Thymus (tissue), 11 donors: ENCODE measurements around the gene KLF3. TPM values are rescaled to one million over a fixed set of nuclear protein-coding genes. Genes with fewer than 3 reads are reported as not detected.
"Not testable (repeated sequence)": the region's sequence is repeated elsewhere in the genome, so short reads cannot be mapped to it uniquely, and the experiment has no call there.

Source experiments
- DNase-seq, 9 donors: peaks; one replicate each; pipeline ENCODE4 v3.0.0-alpha.2; 2013; ENCODE audit warnings: low spot score in 9 of 9, low read depth in 6 of 9, missing footprints in 1 of 9
- H3K27ac ChIP-seq, 2 donors: one replicate each; pipeline ENCODE4 v1.5.1; 2013; ENCODE audit warnings: control low read depth in 1 of 2, low read depth in 1 of 2, low read length in 1 of 2, mild to moderate bottlenecking in 1 of 2, moderate library complexity in 1 of 2
- H3K27me3 ChIP-seq, 2 donors: one replicate each; pipeline ENCODE4 v1.5.1; 2013; ENCODE audit warnings: low read length in 1 of 2; ENCODE audit not compliant: control insufficient read depth in 2 of 2, insufficient read depth in 1 of 2
- H3K36me3 ChIP-seq, 2 donors: one replicate each; pipeline ENCODE4 v1.5.1; 2013; ENCODE audit warnings: low read length in 1 of 2, mild to moderate bottlenecking in 1 of 2, moderate library complexity in 1 of 2; ENCODE audit not compliant: control insufficient read depth in 2 of 2, insufficient read depth in 2 of 2
- H3K4me1 ChIP-seq, 2 donors: one replicate each; pipeline ENCODE4 v1.5.1; 2013; ENCODE audit warnings: low read length in 2 of 2; ENCODE audit not compliant: control insufficient read depth in 2 of 2, insufficient read depth in 2 of 2
- H3K4me3 ChIP-seq, 2 donors: one replicate each; pipeline ENCODE4 v1.5.1; 2013; ENCODE audit warnings: low read length in 2 of 2, control low read depth in 1 of 2, mild to moderate bottlenecking in 1 of 2
- H3K9me3 ChIP-seq, 2 donors: one replicate each; pipeline ENCODE4 v1.5.1; 2013; ENCODE audit warnings: low read length in 1 of 2, mild to moderate bottlenecking in 1 of 2; ENCODE audit not compliant: control insufficient read depth in 2 of 2, insufficient read depth in 1 of 2
- WGBS: extraction: QIAGEN DNeasy Blood & Tissue Kit; methylation state at CpG from one replicate; pipeline ENCODE4 v1.1.7; 2013; 5-methylcytosine and 5-hydroxymethylcytosine counted together
- polyA plus RNA-seq: library from polyadenylated mRNA; stranded (reverse); fragments of 200-250 nt; gene quantifications from one replicate; pipeline ENCODE4 v1.2.3, GENCODE V29; 2013
- total RNA-seq: library from RNA; stranded (reverse); fragments of 120-200 nt; gene quantifications from one replicate; pipeline ENCODE4 v1.2.4, GENCODE V29; 2013
- donor health status: healthy.

KLF3 gene
- total and polyA plus RNA-seq, 2 donors = 11.0 to 23.8 TPM

DNA sequence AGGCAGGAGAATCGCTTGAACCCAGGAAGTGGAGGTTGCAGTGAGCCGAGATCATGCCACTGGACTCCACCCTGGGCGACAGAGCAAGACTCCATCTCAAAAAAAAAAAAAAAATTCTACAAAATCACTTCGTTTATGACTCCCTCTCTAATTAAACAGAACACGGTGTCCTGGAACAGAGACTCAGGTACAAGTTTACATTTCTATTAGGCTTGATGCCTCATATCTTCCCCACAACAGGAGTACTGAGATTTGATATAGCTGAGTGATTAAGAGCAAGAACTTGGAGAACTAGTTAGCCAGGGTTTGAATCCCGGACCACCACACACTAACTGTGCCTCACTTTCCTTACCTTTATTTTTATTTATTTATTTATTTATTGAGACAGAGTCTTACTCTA, 42.2 kb upstream of the KLF3 start:
- no peaks in the 10 kb centered on the region for H3K9me3 ChIP-seq
- no peaks in the 10 kb centered on the region for H3K27me3 ChIP-seq
- WGBS = over 99% methylated on average over 6 of the region's 6 CpGs
- H3K27ac ChIP-seq = no peak overlapping the region
- H3K4me3 ChIP-seq = no peak overlapping the region
- peaks cover 0 to 6% of the 10 kb centered on the region in 2 donors for H3K4me1 ChIP-seq
- no peak for DNase-seq
- H3K36me3 ChIP-seq = no peaks in the 10 kb centered on the region

DNA sequence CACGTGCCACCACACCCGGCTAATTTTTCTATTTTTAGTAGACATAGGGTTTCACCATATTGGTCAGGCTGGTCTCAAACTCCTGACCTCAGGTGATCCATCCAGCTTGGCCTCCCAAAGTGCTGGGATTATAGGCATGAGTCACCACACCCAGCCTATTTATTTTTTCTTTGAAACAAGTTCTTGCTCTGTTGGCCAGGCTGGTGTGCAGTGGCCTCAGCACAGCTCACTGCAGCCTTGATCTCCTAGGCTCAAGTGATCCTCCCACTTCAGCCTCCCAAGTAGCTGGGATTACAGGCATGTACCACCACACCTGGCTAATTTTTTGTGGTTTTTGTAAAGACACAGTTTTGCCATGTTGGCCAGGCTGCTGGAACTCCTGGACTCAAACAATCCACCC, 41.7 kb upstream of the KLF3 start:
- DNase-seq, H3K27ac ChIP-seq, H3K4me3 ChIP-seq, H3K36me3 ChIP-seq, H3K9me3 ChIP-seq, H3K27me3 ChIP-seq, H3K4me1 ChIP-seq: not testable (repeated sequence)
- 97% methylated on average over 2 of the region's 2 CpGs for WGBS

DNA sequence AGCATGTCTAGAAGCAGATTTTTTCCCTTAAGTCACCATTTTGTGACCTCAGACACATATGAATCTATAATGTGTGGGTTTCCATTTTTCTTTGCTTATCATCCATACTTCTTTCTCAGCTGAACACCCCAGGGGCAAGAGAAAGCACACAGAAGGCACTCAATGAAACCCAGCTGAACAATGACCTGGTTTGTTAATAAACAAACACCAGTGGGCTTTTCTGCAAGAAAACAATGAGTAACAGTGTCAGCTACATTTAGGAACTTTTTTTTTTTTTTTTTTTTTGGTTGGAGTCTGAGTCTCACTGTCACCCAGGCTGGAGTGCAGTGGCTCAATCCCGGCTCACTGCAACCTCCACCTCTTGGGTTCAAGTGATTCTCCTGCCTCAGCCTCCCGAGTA, 40.7 kb upstream of the KLF3 start:
- H3K4me3 ChIP-seq = no peak overlapping the region
- 94% methylated on average over 2 of the region's 2 CpGs for WGBS
- no peaks in the 10 kb centered on the region for H3K9me3 ChIP-seq
- H3K4me1 ChIP-seq = peaks cover 0 to 6% of the 10 kb centered on the region in 2 donors
- no peak overlapping the region for H3K27ac ChIP-seq
- no peak for DNase-seq
- no peaks in the 10 kb centered on the region for H3K27me3 ChIP-seq
- no peaks in the 10 kb centered on the region for H3K36me3 ChIP-seq

DNA sequence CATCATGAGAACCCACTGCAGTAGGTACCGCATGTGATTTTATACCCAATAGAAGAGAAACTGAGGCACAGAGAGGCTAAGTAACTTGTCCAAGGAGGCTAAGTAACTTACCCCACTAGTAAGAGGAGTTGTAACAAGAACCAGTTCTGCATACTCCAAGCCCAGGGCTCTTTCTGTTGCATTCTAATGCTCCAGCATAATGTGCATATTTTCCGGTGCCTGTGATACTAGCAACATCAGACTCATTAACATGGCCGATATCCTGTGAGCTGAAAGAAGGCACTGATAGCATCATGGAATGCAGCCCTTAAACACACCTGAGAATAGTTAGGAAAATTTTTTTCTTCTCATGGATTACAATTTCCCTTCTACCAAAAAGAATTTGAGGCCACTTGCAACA, 39.7 kb upstream of the KLF3 start:
- H3K9me3 ChIP-seq = no peaks in the 10 kb centered on the region
- WGBS = 95% methylated on average over 3 of the region's 3 CpGs
- no peak for DNase-seq
- no peak overlapping the region for H3K4me3 ChIP-seq
- H3K27ac ChIP-seq = no peak overlapping the region
- no peaks in the 10 kb centered on the region for H3K27me3 ChIP-seq
- peaks cover 0 to 6% of the 10 kb centered on the region in 2 donors for H3K4me1 ChIP-seq
- H3K36me3 ChIP-seq = no peaks in the 10 kb centered on the region

DNA sequence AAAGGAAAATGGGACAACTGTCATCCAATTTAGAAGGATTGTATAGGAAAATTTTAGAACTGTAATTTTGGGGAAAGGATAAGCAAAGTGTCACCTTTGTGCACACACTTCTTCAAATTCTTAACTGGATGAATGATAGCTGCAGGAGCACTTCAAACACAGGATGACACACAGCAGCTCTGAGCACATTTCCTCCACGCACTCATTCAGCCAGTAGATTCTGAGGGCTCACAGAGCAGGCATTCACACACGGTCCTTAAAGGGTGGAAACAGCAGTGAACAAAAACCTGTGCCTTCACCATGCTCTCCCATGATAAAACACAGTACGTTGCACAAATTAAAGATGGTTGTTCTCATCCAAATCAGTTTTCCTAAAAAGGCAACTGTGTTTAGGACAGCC, 38.5 kb upstream of the KLF3 start:
- 85% methylated on average over 3 of the region's 3 CpGs for WGBS
- no peak overlapping the region for H3K27ac ChIP-seq
- DNase-seq = peak in 4 of 9 donors; percentile 14 to 45 (median 18)
- no peaks in the 10 kb centered on the region for H3K9me3 ChIP-seq
- H3K4me3 ChIP-seq = no peak overlapping the region
- no peaks in the 10 kb centered on the region for H3K27me3 ChIP-seq
- no peaks in the 10 kb centered on the region for H3K36me3 ChIP-seq
- peaks cover 0 to 6% of the 10 kb centered on the region in 2 donors for H3K4me1 ChIP-seq

DNA sequence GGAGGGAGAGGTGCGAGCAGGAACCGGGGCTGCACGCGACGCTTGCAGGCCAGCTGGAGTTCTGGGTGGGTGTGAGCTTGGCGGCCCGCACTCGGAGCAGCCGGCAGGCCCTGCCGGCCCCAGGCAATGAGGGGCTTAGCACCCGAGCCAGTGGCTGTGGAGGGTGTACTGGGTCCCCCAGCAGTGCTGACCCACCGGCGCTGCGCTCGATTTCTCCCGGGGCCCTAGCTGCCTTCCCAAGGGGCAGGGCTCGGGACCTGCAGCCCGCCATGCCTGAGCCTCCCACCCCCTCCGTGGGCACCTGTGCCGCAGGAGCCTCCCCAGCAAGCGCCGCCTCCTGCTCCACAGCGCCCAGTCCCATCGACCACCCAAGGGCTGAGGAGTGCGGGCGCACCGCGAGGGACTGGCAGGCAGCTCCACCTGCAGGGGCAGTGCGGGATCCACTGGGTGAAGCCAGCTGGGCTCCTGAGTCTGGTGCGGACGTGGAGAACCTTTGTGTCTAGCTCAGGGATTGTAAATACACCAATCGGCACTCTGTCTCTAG, 37.0 kb upstream of the KLF3 start:
- H3K9me3 ChIP-seq, H3K4me1 ChIP-seq, H3K27ac ChIP-seq, H3K36me3 ChIP-seq, H3K4me3 ChIP-seq, DNase-seq, H3K27me3 ChIP-seq: not testable (repeated sequence)
- 95% methylated on average over 32 of the region's 32 CpGs for WGBS

DNA sequence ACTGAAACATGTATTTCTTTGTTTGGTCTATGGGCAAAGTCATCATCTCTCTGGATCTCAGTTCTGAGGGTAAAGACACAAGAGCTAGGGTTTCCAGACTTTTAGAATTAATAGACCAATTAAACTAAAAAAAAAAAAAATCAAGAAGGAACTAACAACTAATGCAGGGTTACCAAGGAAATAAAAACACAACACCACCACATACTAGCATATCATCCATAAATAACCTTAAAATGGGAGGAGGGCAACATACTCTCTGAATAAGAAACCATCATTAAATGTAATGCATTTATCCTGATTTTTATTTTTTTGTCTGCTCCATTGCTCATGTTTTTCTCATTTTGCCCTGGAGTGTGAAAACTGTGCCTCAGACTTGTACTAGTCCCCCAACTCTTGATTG, 33.5 kb upstream of the KLF3 start:
- peaks cover 0 to 3% of the 10 kb centered on the region in 2 donors for H3K4me1 ChIP-seq
- no peaks in the 10 kb centered on the region for H3K9me3 ChIP-seq
- no peak for DNase-seq
- no peaks in the 10 kb centered on the region for H3K27me3 ChIP-seq
- no peaks in the 10 kb centered on the region for H3K36me3 ChIP-seq
- no peak overlapping the region for H3K27ac ChIP-seq
- no peak overlapping the region for H3K4me3 ChIP-seq

DNA sequence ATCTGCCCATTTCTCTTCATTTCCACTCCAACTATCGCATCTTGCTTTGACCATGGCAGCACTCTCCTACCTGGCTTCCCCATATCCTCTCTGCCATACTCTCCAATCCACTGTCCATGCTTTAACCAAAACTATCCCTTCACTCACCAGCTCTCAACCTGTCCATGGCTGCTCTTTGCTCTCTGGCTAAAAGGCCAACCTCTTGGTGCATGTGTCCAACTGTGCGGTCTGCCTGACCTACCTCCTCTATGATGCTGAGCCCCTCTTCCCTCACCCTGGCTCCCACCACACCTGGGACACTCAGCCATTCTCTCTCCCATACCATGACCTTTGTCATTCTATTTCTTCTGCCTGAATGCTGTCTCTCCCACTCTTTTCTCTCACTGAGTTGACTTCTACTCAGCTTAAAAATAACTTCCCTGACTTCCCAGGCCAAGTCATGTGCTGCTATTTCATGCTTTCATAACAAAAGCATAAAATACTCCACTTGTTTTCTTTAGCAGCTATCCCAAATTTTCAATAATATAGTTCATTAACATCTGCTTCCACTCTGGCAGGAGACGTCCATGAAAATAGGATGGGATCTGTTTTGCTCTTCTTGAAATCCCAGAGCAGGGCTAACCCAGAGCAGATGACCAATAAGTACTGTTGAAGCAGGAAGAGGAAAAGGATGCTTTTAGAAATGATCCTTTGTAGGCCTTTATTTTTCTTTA, 29.8 kb upstream of the KLF3 start:
- no peak overlapping the region for H3K4me3 ChIP-seq
- no peaks in the 10 kb centered on the region for H3K36me3 ChIP-seq
- no peaks in the 10 kb centered on the region for H3K9me3 ChIP-seq
- no peaks in the 10 kb centered on the region for H3K27me3 ChIP-seq
- WGBS = 94% methylated on average over 3 of the region's 3 CpGs
- H3K27ac ChIP-seq = no peak overlapping the region
- no peaks in the 10 kb centered on the region for H3K4me1 ChIP-seq
- DNase-seq = no peak

DNA sequence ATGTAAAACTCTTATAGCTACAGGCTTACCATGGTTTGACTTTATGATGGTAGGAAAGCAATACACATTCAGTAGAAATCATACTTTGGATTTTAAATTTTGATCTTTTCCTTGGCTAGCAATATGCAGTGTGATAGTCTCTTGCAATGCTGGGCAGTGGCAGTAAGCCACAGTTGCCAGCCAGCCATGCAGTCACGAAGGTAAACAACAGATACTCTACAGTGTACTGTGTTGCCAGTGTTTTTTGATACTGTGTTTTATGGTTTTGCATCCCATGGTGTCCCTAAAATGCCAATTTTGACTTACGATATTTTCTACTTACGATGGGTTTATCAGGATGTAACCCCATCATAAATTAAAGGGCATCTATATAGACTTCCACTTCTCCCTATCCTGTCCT, 24.8 kb upstream of the KLF3 start:
- Histone ChIP-seq H3K9me3 (no peaks in the 10 kb centered on the region), H3K4me3 (no peak overlapping the region), H3K27ac (no peak overlapping the region), H3K36me3 (no peaks in the 10 kb centered on the region), H3K27me3 (no peaks in the 10 kb centered on the region), H3K4me1 (no peaks in the 10 kb centered on the region)
- 95% methylated on average over 3 of the region's 3 CpGs for WGBS
- DNase-seq = no peak
